ENCODE measurements around the gene MCRIP1. TPM values are rescaled to one million over a fixed set of nuclear protein-coding genes. Genes with fewer than 3 reads are reported as not detected.

MCRIP1 gene
- total and polyA plus RNA-seq, 5 donors from 2014 or later, result 58.1 to 93.2 (median 74.9) TPM

DNA sequence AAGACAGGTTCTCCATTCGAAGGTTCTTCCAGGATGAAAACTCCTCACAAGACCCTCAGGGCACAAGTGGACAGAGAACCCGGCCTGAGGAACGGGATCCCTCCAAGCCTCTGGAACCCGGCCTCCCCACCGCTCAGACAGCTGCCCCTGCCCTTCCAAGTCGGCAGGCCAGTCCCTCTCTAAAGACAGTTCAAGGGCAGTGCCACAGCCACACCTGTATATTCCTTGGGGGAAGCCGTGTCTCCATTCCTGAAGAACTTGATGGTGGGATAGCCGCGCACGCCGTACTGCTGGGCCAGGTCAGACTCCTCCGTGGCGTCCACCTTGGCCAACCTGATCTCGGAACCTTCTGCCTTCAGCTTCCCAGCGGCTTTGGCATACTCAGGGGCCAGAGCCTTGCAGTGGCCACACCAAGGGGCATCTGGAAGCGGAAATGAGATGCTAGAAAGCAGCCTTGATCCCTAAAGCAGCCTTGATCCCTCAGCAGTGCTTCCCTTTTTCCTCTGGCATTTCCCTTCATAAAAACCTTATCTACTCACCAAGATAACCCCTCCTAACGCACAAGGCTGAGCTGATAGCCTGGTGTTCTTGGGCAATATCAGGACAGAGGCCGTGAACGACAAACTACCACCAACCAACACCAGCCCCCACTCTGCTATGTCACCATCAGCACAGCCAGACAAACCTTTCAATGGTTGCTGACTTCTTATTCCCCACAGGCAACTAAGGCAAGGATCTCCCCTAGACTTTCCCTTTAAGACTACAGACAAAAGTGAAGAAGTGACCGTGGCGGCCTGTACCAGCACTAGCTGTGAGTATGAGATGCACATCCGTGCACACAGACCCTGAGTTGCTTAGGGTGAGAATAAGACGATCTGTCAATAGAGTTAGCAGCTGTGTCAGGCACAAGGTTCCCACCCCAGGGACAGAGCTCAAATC lies 26.1 kb upstream of the MCRIP1 start:
- ATAC-seq (ENCODE audit: low read depth in 2 of 2) (no peak), DNase-seq (peak in 1 of 3 donors; percentile 38)
- peak overlapping the region; percentile 89 to 96 (median 92) for H3K4me3 Mint-ChIP-seq
- peak overlapping the region; percentile 83 for H3K4me3 ChIP-seq (ENCODE audit: low read depth, low read length)
- H3K27ac ChIP-seq (ENCODE audit: insufficient read depth, low read length, poor library complexity, severe bottlenecking), result peak overlapping the region; percentile 79
- no peaks in the 10 kb centered on the region for H3K27me3 ChIP-seq (ENCODE audit: control insufficient read depth, insufficient read depth, low read length)
- no peaks in the 10 kb centered on the region for H3K9me3 Mint-ChIP-seq
- peaks cover 4% of the 10 kb centered on the region for H3K27me3 Mint-ChIP-seq
- H3K27ac Mint-ChIP-seq, result peak overlapping the region; percentile 40 to 97 (median 93)
- H3K4me1 Mint-ChIP-seq, result peaks cover 6 to 46% (median 8%) of the 10 kb centered on the region in 4 donors
- no peaks in the 10 kb centered on the region for H3K9me3 ChIP-seq (ENCODE audit: control insufficient read depth in 2 of 2, low read length in 2 of 2)
- peaks cover 5% of the 10 kb centered on the region for H3K36me3 Mint-ChIP-seq
- H3K4me1 ChIP-seq (ENCODE audit: control insufficient read depth, insufficient read depth, low read length, poor library complexity, severe bottlenecking), result peaks cover 33% of the 10 kb centered on the region
- H3K36me3 ChIP-seq (ENCODE audit: control insufficient read depth, insufficient read depth, low read length), result peaks cover 23% of the 10 kb centered on the region

DNA sequence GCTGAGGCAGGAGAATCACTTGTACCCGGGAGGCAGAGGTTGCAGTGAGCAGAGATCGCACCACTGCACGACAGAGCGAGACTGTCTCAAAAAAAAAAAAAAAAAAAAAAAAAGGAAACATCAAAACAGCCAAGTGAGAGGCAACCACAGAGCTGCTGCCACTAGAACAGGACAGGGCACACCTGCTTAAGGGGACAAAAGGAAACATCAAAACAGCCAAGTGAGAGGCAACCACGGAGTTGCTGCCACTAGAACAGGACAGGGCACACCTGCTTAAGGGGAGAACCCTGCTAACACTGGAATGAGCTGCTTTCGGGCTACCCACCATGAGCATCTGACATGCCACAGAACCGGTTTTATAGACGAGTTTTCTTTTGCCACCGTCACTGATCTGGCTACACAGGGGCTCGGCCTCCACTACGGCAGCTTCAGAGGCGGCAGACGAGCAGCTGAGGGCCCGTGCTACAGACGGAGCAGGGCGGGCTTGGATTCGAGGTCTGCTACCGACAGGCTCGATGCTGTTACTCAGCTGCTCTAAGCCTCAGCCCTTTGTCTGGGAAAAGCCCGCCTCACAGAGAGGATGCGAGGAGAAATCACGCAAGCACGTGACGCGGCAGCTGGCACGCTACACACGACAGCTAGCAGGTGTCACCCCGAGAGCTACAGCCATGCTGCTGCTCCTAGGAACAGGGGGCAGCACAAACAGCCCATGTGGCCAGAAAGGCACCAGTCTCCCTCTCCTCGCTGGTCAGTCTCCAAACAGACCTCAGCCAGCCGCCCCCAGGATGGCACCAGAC lies 25.3 kb upstream of the MCRIP1 start:
- Mint-ChIP-seq H3K9me3 (no peaks in the 10 kb centered on the region), H3K27ac (no peak overlapping the region), H3K4me1 (peaks cover 1 to 45% (median 8%) of the 10 kb centered on the region in 4 donors), H3K36me3 (peaks cover 5% of the 10 kb centered on the region), H3K27me3 (peaks cover 4% of the 10 kb centered on the region), H3K4me3 (peak overlapping the region; percentile 74 to 93 (median 89))
- no peaks in the 10 kb centered on the region for H3K9me3 ChIP-seq (ENCODE audit: control insufficient read depth in 2 of 2, low read length in 2 of 2)
- H3K27me3 ChIP-seq (ENCODE audit: control insufficient read depth, insufficient read depth, low read length), result no peaks in the 10 kb centered on the region
- no peak overlapping the region for H3K27ac ChIP-seq (ENCODE audit: insufficient read depth, low read length, poor library complexity, severe bottlenecking)
- H3K4me1 ChIP-seq (ENCODE audit: control insufficient read depth, insufficient read depth, low read length, poor library complexity, severe bottlenecking), result peaks cover 33% of the 10 kb centered on the region
- no peak overlapping the region for H3K4me3 ChIP-seq (ENCODE audit: low read depth, low read length)
- no peak for DNase-seq
- ATAC-seq (ENCODE audit: low read depth in 2 of 2), result no peak
- peaks cover 31% of the 10 kb centered on the region for H3K36me3 ChIP-seq (ENCODE audit: control insufficient read depth, insufficient read depth, low read length)

DNA sequence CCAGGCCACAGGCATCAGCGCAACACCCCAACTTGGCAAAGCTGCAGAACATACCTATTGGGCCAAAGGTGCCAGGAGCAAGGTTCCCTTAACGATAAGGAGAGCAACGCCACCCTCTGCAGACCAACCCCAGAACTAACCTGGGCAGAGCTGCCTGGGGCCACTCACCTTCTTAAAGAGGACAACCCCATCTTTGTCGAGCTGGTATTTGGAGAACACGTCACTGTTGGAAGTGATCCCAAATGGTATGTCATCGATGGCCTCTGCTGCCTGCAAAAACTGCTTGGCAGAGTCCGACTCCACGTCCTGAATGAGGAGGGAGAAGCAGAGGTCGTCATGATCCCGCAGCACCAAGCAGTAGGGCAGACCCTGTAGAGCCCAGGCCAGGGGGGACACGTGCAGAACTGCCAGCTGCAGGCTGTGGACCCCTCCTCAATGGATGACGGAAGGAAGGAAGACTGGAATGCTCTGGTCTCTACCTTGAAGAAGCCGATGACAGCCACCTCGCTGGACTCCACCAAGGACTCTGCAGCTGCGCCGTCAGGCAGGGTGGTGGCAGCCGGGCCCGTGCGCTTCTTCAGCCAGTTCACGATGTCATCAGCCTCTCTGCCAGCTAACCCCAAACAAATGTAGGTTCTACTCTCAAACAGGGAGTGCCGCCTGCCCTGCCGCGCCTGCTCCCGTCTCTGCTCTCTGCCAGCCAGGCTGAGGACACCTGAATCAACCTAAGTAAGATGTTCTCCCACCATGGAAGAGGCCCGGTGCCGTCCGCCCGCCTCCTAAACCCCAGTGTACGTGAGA lies 22.1 kb upstream of the MCRIP1 start:
- DNase-seq, result peak in 1 of 3 donors; percentile 33
- Histone ChIP-seq H3K27me3 (ENCODE audit: control insufficient read depth, insufficient read depth, low read length) (no peaks in the 10 kb centered on the region), H3K36me3 (ENCODE audit: control insufficient read depth, insufficient read depth, low read length) (peaks cover 50% of the 10 kb centered on the region), H3K27ac (ENCODE audit: insufficient read depth, low read length, poor library complexity, severe bottlenecking) (no peak overlapping the region), H3K9me3 (ENCODE audit: control insufficient read depth in 2 of 2, low read length in 2 of 2) (no peaks in the 10 kb centered on the region), H3K4me3 (ENCODE audit: low read depth, low read length) (no peak overlapping the region), H3K4me1 (ENCODE audit: control insufficient read depth, insufficient read depth, low read length, poor library complexity, severe bottlenecking) (peaks cover 21% of the 10 kb centered on the region)
- H3K27ac Mint-ChIP-seq, result peak overlapping the region in 1 of 3 donors; percentile 26
- no peaks in the 10 kb centered on the region for H3K9me3 Mint-ChIP-seq
- H3K36me3 Mint-ChIP-seq, result peaks cover 7% of the 10 kb centered on the region
- no peak for ATAC-seq (ENCODE audit: low read depth in 2 of 2)
- no peaks in the 10 kb centered on the region for H3K27me3 Mint-ChIP-seq
- H3K4me3 Mint-ChIP-seq, result peak overlapping the region in 1 of 4 donors; percentile 84
- H3K4me1 Mint-ChIP-seq, result peaks cover 0 to 25% (median 4%) of the 10 kb centered on the region in 4 donors

DNA sequence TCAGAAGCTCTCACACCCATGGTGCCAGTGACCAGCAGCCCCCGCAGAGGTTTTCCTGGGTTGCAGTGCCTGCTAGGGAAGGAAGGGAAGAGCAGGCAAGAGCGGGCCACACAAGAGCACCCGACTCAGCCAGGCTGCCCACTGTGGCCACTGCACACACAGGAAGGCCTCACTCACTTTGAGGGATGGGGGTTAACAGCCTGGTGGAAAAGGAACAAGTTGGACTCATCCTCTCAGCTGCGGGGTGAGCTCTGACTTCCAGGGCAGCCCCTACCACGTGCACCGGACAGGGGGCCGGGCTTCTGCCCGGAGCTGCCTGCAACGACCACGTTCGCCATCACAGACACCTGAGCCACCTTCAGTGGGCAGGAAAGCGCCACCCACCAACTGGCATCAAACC lies 19.1 kb upstream of the MCRIP1 start:
- no peaks in the 10 kb centered on the region for H3K9me3 ChIP-seq (ENCODE audit: control insufficient read depth in 2 of 2, low read length in 2 of 2)
- Mint-ChIP-seq H3K36me3 (peaks cover 3% of the 10 kb centered on the region), H3K4me1 (peaks cover 0 to 5% (median 2%) of the 10 kb centered on the region in 4 donors), H3K27ac (no peak overlapping the region), H3K27me3 (no peaks in the 10 kb centered on the region), H3K9me3 (no peaks in the 10 kb centered on the region), H3K4me3 (no peak overlapping the region)
- H3K27ac ChIP-seq (ENCODE audit: insufficient read depth, low read length, poor library complexity, severe bottlenecking), result no peak overlapping the region
- no peak for ATAC-seq (ENCODE audit: low read depth in 2 of 2)
- H3K36me3 ChIP-seq (ENCODE audit: control insufficient read depth, insufficient read depth, low read length), result peaks cover 44% of the 10 kb centered on the region
- DNase-seq, result no peak
- no peak overlapping the region for H3K4me3 ChIP-seq (ENCODE audit: low read depth, low read length)
- H3K27me3 ChIP-seq (ENCODE audit: control insufficient read depth, insufficient read depth, low read length), result no peaks in the 10 kb centered on the region
- H3K4me1 ChIP-seq (ENCODE audit: control insufficient read depth, insufficient read depth, low read length, poor library complexity, severe bottlenecking), result no peaks in the 10 kb centered on the region

DNA sequence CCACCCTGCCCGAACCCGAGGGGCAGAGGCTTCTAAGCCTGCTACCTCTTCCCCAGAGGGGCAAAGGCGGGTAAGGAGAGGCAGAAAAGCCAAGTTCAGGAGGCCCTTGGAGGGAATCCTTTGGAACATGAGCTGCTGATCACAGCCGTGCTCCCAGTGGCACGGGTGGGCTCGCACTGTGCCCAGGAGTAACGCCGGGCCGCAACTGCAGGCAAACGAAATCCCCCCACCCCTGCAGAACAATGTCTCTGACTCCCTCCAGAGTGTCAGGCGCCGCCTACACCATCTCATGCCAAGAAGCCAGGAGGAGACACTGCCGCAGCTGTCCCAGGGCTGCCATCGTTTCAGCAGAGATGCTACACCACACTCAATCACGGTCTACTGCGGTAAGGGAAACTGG lies 18.3 kb upstream of the MCRIP1 start:
- H3K4me3 ChIP-seq (ENCODE audit: low read depth, low read length), result no peak overlapping the region
- H3K9me3 ChIP-seq (ENCODE audit: control insufficient read depth in 2 of 2, low read length in 2 of 2), result no peaks in the 10 kb centered on the region
- Mint-ChIP-seq H3K27me3 (no peaks in the 10 kb centered on the region), H3K9me3 (no peaks in the 10 kb centered on the region), H3K4me3 (no peak overlapping the region), H3K27ac (no peak overlapping the region), H3K4me1 (peaks cover 0 to 5% (median 2%) of the 10 kb centered on the region in 4 donors), H3K36me3 (peaks cover 3% of the 10 kb centered on the region)
- H3K4me1 ChIP-seq (ENCODE audit: control insufficient read depth, insufficient read depth, low read length, poor library complexity, severe bottlenecking), result no peaks in the 10 kb centered on the region
- H3K27ac ChIP-seq (ENCODE audit: insufficient read depth, low read length, poor library complexity, severe bottlenecking), result no peak overlapping the region
- no peaks in the 10 kb centered on the region for H3K27me3 ChIP-seq (ENCODE audit: control insufficient read depth, insufficient read depth, low read length)
- H3K36me3 ChIP-seq (ENCODE audit: control insufficient read depth, insufficient read depth, low read length), result peaks cover 52% of the 10 kb centered on the region
- DNase-seq (no peak), ATAC-seq (ENCODE audit: low read depth in 2 of 2) (no peak)

DNA sequence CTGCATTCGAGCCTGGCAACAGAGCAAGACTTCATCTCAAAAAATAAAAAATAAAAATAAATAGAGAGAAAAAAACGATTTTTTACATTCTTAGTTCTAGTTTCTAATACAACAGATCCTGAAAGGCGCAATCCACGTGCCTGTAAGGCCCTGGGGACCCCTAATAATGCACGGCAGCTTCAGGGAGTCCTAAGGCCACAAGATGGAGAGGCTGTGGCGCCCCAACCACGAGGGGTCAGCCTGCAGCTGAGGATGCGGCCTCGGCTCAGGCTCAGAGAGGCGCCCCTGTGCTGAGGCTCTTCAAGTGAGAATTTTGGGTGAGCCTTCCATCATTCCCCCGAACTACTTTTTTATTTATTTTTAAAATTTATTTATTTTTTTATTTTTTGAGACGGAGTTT lies 16.4 kb upstream of the MCRIP1 start:
- no peak overlapping the region for H3K27ac ChIP-seq (ENCODE audit: insufficient read depth, low read length, poor library complexity, severe bottlenecking)
- no peaks in the 10 kb centered on the region for H3K4me1 ChIP-seq (ENCODE audit: control insufficient read depth, insufficient read depth, low read length, poor library complexity, severe bottlenecking)
- no peak for ATAC-seq (ENCODE audit: low read depth in 2 of 2)
- H3K27me3 ChIP-seq (ENCODE audit: control insufficient read depth, insufficient read depth, low read length), result no peaks in the 10 kb centered on the region
- no peak overlapping the region for H3K4me3 ChIP-seq (ENCODE audit: low read depth, low read length)
- peaks cover 0 to 5% (median 2%) of the 10 kb centered on the region in 4 donors for H3K4me1 Mint-ChIP-seq
- H3K36me3 ChIP-seq (ENCODE audit: control insufficient read depth, insufficient read depth, low read length), result peaks cover 56% of the 10 kb centered on the region
- DNase-seq, result no peak
- H3K36me3 Mint-ChIP-seq, result peaks cover 11% of the 10 kb centered on the region
- no peak overlapping the region for H3K4me3 Mint-ChIP-seq
- H3K27me3 Mint-ChIP-seq, result no peaks in the 10 kb centered on the region
- no peak overlapping the region for H3K27ac Mint-ChIP-seq
- no peaks in the 10 kb centered on the region for H3K9me3 Mint-ChIP-seq
- no peaks in the 10 kb centered on the region for H3K9me3 ChIP-seq (ENCODE audit: control insufficient read depth in 2 of 2, low read length in 2 of 2)

All from CD4-positive, CD25-positive, alpha-beta regulatory T cell (primary cell).